H9 (cell line): ENCODE data around the gene SUMO2. TPM values are rescaled to one million over a fixed set of nuclear protein-coding genes. Genes with fewer than 3 reads are reported as not detected.

ENCODE experiments used
- DNase-seq: peaks from one replicate; pipeline ENCODE4 v3.0.0-alpha.2; 2017
- H2AFZ ChIP-seq: one replicate; pipeline ENCODE4 v1.6.1; 2013; ENCODE audit warnings: mild to moderate bottlenecking, low read length, control low read depth, moderate library complexity
- H2AK5ac ChIP-seq: 2 replicates; pipeline ENCODE4 v1.6.1; 2013; ENCODE audit warnings: low read length, control low read depth, mixed read lengths; ENCODE audit not compliant: insufficient read length
- H2BK120ac ChIP-seq: one replicate; pipeline ENCODE4 v1.6.1; 2013; ENCODE audit warnings: low read depth, mild to moderate bottlenecking, low read length, control low read depth, inconsistent platforms; ENCODE audit not compliant: poor library complexity, severe bottlenecking
- H2BK12ac ChIP-seq: 2 replicates; pipeline ENCODE4 v1.6.1; 2013; ENCODE audit warnings: low read length, control low read depth, mixed read lengths, low read depth; ENCODE audit not compliant: insufficient read length
- H2BK15ac ChIP-seq: 2 replicates; pipeline ENCODE4 v1.6.1; 2013; ENCODE audit warnings: low read depth, low read length, control low read depth
- H2BK20ac ChIP-seq: one replicate; pipeline ENCODE4 v1.6.1; 2013; ENCODE audit warnings: low read depth, mild to moderate bottlenecking, low read length, control low read depth, inconsistent platforms; ENCODE audit not compliant: poor library complexity, severe bottlenecking
- H2BK5ac ChIP-seq: 2 replicates; pipeline ENCODE4 v1.6.1; 2013; ENCODE audit warnings: low read length, control low read depth, mixed read lengths; ENCODE audit not compliant: insufficient read length
- H3K14ac ChIP-seq: 2 replicates; pipeline ENCODE4 v1.6.1; 2013; ENCODE audit warnings: low read length, control low read depth; ENCODE audit not compliant: insufficient read depth
- H3K18ac ChIP-seq: 2 replicates; pipeline ENCODE4 v1.6.1; 2013; ENCODE audit warnings: low read depth, mild to moderate bottlenecking, mixed read lengths, low read length, control low read depth; ENCODE audit not compliant: insufficient read length
- H3K23ac ChIP-seq: 2 replicates; pipeline ENCODE4 v1.6.1; 2013; ENCODE audit warnings: low read length, control low read depth, mixed read lengths, low read depth; ENCODE audit not compliant: insufficient read length
- H3K23me2 ChIP-seq: 2 replicates; pipeline ENCODE4 v1.6.1; 2013; ENCODE audit warnings: low read depth, mild to moderate bottlenecking, mixed read lengths, low read length, control low read depth; ENCODE audit not compliant: insufficient read length, poor library complexity, severe bottlenecking
- H3K27ac ChIP-seq: 2 replicates; pipeline ENCODE4 v1.5.1; 2013; ENCODE audit warnings: low read length, control low read depth, mixed read lengths, low read depth; ENCODE audit not compliant: insufficient read length
- H3K27me3 ChIP-seq: 2 replicates; pipeline ENCODE4 v1.6.1; 2013; ENCODE audit warnings: low read length, control low read depth, inconsistent platforms; ENCODE audit not compliant: insufficient read depth
- H3K4ac ChIP-seq: 2 replicates; pipeline ENCODE4 v1.6.1; 2013; ENCODE audit warnings: low read depth, mild to moderate bottlenecking, control low read depth, inconsistent platforms, low read length, moderate library complexity
- H3K4me1 ChIP-seq: 2 replicates; pipeline ENCODE4 v1.6.1; 2013; ENCODE audit warnings: low read length, control low read depth, inconsistent platforms; ENCODE audit not compliant: insufficient read depth
- H3K4me2 ChIP-seq: 2 replicates; pipeline ENCODE4 v1.6.1; 2013; ENCODE audit warnings: low read length, control low read depth, mixed read lengths; ENCODE audit not compliant: insufficient read length, insufficient read depth
- H3K56ac ChIP-seq: 2 replicates; pipeline ENCODE4 v1.6.1; 2013; ENCODE audit warnings: low read depth, mild to moderate bottlenecking, mixed read lengths, low read length, control low read depth; ENCODE audit not compliant: insufficient read length
- H3K79me1 ChIP-seq: 2 replicates; pipeline ENCODE4 v1.6.1; 2013; ENCODE audit warnings: low read depth, mild to moderate bottlenecking, moderate library complexity, low read length, control low read depth, inconsistent platforms; ENCODE audit not compliant: insufficient read depth, poor library complexity, severe bottlenecking
- H3K79me2 ChIP-seq: 2 replicates; pipeline ENCODE4 v1.6.1; 2013; ENCODE audit warnings: low read length, control low read depth, inconsistent platforms; ENCODE audit not compliant: insufficient read depth
- H3K9ac ChIP-seq: 2 replicates; pipeline ENCODE4 v1.6.1; 2013; ENCODE audit warnings: low read length, control low read depth, mixed read lengths; ENCODE audit not compliant: insufficient read length; ENCODE audit errors: extremely low read depth
- H3K9me3 ChIP-seq: one replicate; pipeline ENCODE4 v1.6.1; 2013; ENCODE audit warnings: low read depth, low read length, inconsistent platforms; ENCODE audit not compliant: control insufficient read depth
- H3T11ph ChIP-seq: one replicate; pipeline ENCODE4 v1.6.1; 2013; ENCODE audit warnings: mild to moderate bottlenecking, low read length, control low read depth, inconsistent platforms
- H4K20me1 ChIP-seq: one replicate; pipeline ENCODE4 v1.6.1; 2013; ENCODE audit not compliant: control insufficient read depth, insufficient read length, insufficient read depth
- H4K5ac ChIP-seq: 2 replicates; pipeline ENCODE4 v1.6.1; 2013; ENCODE audit warnings: low read depth, mild to moderate bottlenecking, mixed read lengths, low read length, control low read depth; ENCODE audit not compliant: insufficient read length
- H4K8ac ChIP-seq: replicated peaks from 2 replicates; pipeline ENCODE4 v1.6.1; 2013; ENCODE audit warnings: low read length, control low read depth, mixed read lengths, low read depth; ENCODE audit not compliant: insufficient read length
- H4K91ac ChIP-seq: 2 replicates; pipeline ENCODE4 v1.6.1; 2013; ENCODE audit warnings: low read depth, mild to moderate bottlenecking, moderate library complexity, mixed read lengths, low read length, control low read depth; ENCODE audit not compliant: insufficient read length
- H3K27ac Mint-ChIP-seq, 3 experiments: 2 replicates in 2 of 3; 3 replicates in 1 of 3; pipeline ENCODE4 v1.8.0; 2020 to 2021; ENCODE audit warnings: mixed read lengths in 3 of 3, mild to moderate bottlenecking in 1 of 3, moderate library complexity in 1 of 3
- H3K27me3 Mint-ChIP-seq: 2 replicates; pipeline ENCODE4 v1.8.0; 2021; ENCODE audit warnings: low read depth, mild to moderate bottlenecking, moderate library complexity, mixed read lengths
- H3K36me3 Mint-ChIP-seq, 3 experiments: 2 replicates in 2 of 3; 3 replicates in 1 of 3; pipeline ENCODE4 v1.8.0; 2020 to 2021; ENCODE audit warnings: low read depth in 3 of 3, mixed read lengths in 3 of 3; ENCODE audit not compliant: insufficient read depth in 1 of 3
- H3K4me1 Mint-ChIP-seq, 2 experiments: 2 replicates each; pipeline ENCODE4 v1.8.0; 2020; ENCODE audit warnings: mixed read lengths in 2 of 2
- H3K4me3 Mint-ChIP-seq, 2 experiments: 2 replicates in 1 of 2; 3 replicates in 1 of 2; pipeline ENCODE4 v1.8.0; 2020 to 2021; ENCODE audit warnings: mild to moderate bottlenecking in 2 of 2, mixed read lengths in 2 of 2, moderate library complexity in 1 of 2
- H3K9me3 Mint-ChIP-seq, 2 experiments: 2 replicates in 1 of 2; 3 replicates in 1 of 2; pipeline ENCODE4 v1.8.0; 2020; ENCODE audit warnings: mild to moderate bottlenecking in 2 of 2, mixed read lengths in 2 of 2, moderate library complexity in 1 of 2
- WGBS: extraction: QIAGEN DNeasy Blood & Tissue Kit; methylation state at CpG from one replicate; pipeline ENCODE4 v1.1.7; 2013; ENCODE audit warnings: missing lambda C conversion rate, low lambda C conversion rate, mixed read lengths; ENCODE audit not compliant: insufficient read length; ENCODE audit errors: extremely low coverage; 5-methylcytosine and 5-hydroxymethylcytosine counted together
- total RNA-seq: library from RNA; stranded (reverse); gene quantifications from 2 replicates; pipeline ENCODE4 v1.2.1, GENCODE V29; 2021
- TF ChIP-seq, protein P1 (sequence below): fragments of 200-600 bp; sonication (generic); conservative IDR thresholded peaks from 3 replicates; pipeline ENCODE4 v1.8.0; 2021; ENCODE audit warnings: antibody characterized with exemption, mild to moderate bottlenecking

SUMO2 gene
- total RNA-seq, 1 experiment from 2014 or later: 813 TPM

DNA sequence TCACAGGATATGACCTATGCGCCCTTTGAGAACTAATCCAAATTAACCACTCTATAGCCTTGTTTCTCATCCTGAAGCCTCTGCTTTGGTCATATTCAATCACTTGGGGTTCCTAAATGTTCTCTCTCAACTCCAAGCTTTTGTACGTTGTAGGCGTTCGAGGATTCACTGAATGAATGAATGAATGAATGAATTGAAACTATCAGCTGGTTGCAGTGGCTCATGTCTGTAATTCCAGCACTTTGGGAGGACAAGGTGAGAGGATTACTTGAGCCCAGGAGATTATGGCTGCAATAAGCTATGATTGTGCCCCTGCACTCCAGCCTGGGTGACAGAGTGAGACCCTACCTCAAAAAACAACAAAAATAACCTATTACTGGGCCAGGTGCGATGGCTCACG lies 5.9 kb upstream of the SUMO2 start:
- Histone ChIP-seq H3K9me3 (no peaks in the 10 kb centered on the region), H3K79me1 (no peaks in the 10 kb centered on the region), H2BK12ac (no peak overlapping the region), H2BK120ac (no peak overlapping the region), H3K23me2 (no peaks in the 10 kb centered on the region), H3K23ac (no peak overlapping the region), H3K79me2 (no peaks in the 10 kb centered on the region), H2BK20ac (no peak overlapping the region), H3K14ac (no peak overlapping the region), H3K4ac (no peak overlapping the region), H3K27me3 (no peaks in the 10 kb centered on the region), H3K4me2 (no peak overlapping the region), H3K4me1 (no peaks in the 10 kb centered on the region), H2AFZ (no peak overlapping the region), H3K18ac (no peak overlapping the region), H3T11ph (no peak overlapping the region), H3K27ac (no peak overlapping the region), H2BK15ac (no peak overlapping the region), H3K9ac (no peak overlapping the region), H4K5ac (no peak overlapping the region), H4K20me1 (no peaks in the 10 kb centered on the region), H3K56ac (no peak overlapping the region), H4K8ac (no peak overlapping the region), H2BK5ac (no peak overlapping the region), H4K91ac (no peak overlapping the region), H2AK5ac (no peak overlapping the region)
- H3K4me1 Mint-ChIP-seq: peaks cover 7 to 8% of the 10 kb centered on the region in 2 experiments
- TF ChIP-seq, protein P1, sequence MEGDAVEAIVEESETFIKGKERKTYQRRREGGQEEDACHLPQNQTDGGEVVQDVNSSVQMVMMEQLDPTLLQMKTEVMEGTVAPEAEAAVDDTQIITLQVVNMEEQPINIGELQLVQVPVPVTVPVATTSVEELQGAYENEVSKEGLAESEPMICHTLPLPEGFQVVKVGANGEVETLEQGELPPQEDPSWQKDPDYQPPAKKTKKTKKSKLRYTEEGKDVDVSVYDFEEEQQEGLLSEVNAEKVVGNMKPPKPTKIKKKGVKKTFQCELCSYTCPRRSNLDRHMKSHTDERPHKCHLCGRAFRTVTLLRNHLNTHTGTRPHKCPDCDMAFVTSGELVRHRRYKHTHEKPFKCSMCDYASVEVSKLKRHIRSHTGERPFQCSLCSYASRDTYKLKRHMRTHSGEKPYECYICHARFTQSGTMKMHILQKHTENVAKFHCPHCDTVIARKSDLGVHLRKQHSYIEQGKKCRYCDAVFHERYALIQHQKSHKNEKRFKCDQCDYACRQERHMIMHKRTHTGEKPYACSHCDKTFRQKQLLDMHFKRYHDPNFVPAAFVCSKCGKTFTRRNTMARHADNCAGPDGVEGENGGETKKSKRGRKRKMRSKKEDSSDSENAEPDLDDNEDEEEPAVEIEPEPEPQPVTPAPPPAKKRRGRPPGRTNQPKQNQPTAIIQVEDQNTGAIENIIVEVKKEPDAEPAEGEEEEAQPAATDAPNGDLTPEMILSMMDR: no peak
- H3K27me3 Mint-ChIP-seq: no peaks in the 10 kb centered on the region; the same call in 1 of the 2 replicates
- H3K4me3 Mint-ChIP-seq: no peak overlapping the region
- H3K27ac Mint-ChIP-seq: no peak overlapping the region
- WGBS: no CpG with 5 or more reads among the region's 6 CpGs
- no peaks in the 10 kb centered on the region for H3K9me3 Mint-ChIP-seq
- peaks cover 0 to 2% (median 0%) of the 10 kb centered on the region in 3 experiments; a peak in 2 of 7 replicates for H3K36me3 Mint-ChIP-seq
- no peak for DNase-seq
